Measurements from ENCODE around the gene TPI1. TPM values are rescaled to one million over a fixed set of nuclear protein-coding genes. Genes with fewer than 3 reads are reported as not detected.

Gene TPI1
- total RNA-seq, 1 experiment from 2014 or later = 1,259 TPM

DNA sequence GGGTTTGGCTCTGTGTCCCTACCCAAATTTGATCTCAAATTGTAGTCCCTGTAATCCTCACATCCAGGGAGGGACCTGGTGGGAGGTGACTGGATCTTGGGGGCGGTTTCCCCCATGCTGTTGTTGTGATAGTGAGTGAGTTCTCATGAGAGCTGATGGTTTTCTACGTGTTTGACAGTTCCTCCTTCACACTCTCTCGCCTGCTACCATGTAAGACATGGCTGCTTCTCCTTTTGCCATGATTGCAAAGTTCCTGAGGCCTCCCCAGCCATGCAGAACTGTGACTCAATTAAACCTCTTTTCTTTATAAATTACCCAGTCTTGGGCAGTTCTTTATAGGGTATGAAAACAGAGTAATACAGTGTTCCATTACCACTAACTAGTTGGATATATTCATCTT is 27.0 kb downstream of the TPI1 start:
- TF ChIP-seq, protein P1, sequence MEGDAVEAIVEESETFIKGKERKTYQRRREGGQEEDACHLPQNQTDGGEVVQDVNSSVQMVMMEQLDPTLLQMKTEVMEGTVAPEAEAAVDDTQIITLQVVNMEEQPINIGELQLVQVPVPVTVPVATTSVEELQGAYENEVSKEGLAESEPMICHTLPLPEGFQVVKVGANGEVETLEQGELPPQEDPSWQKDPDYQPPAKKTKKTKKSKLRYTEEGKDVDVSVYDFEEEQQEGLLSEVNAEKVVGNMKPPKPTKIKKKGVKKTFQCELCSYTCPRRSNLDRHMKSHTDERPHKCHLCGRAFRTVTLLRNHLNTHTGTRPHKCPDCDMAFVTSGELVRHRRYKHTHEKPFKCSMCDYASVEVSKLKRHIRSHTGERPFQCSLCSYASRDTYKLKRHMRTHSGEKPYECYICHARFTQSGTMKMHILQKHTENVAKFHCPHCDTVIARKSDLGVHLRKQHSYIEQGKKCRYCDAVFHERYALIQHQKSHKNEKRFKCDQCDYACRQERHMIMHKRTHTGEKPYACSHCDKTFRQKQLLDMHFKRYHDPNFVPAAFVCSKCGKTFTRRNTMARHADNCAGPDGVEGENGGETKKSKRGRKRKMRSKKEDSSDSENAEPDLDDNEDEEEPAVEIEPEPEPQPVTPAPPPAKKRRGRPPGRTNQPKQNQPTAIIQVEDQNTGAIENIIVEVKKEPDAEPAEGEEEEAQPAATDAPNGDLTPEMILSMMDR (conservative IDR thresholded peaks at IDR 0.05; ENCODE audit: low read depth, low read length) = no peak
- no peak for TF ChIP-seq EZH2 (IDR thresholded peaks at IDR 0.05; ENCODE audit: low read length, unreplicated experiment)
- DNase-seq (no peak), ATAC-seq (no peak)
- Histone ChIP-seq H2AFZ (ENCODE audit: low read length) (no peak overlapping the region), H3K79me2 (ENCODE audit: low read length) (no peaks in the 10 kb centered on the region), H3K9me3 (ENCODE audit: low read length) (no peaks in the 10 kb centered on the region), H4K20me1 (ENCODE audit: low read length) (no peaks in the 10 kb centered on the region), H3K36me3 (ENCODE audit: low read depth, low read length) (no peaks in the 10 kb centered on the region), H3K9me2 (replicated peaks; ENCODE audit: low read length) (no peaks in the 10 kb centered on the region), H3F3A (ENCODE audit: low read length, unreplicated experiment) (no peaks in the 10 kb centered on the region), H3K4me3 (ENCODE audit: low read length) (no peak overlapping the region), H3K4me1 (ENCODE audit: insufficient read depth, low read length) (peaks cover 11% of the 10 kb centered on the region), H3K4me2 (ENCODE audit: low read length) (no peak overlapping the region), H3K27me3 (ENCODE audit: low read length) (no peaks in the 10 kb centered on the region), H3K9ac (ENCODE audit: low read length) (no peak overlapping the region), H3K27ac (ENCODE audit: low read length) (no peak overlapping the region)
- ChIA-PET POLR2A (ENCODE audit: unreplicated experiment) (no interaction called here), CTCF (no interaction called here)
- no TSS peak for BruUV-seq (replicated peaks)
- intact Hi-C loops (cut with micrococcal nuclease) = no loop called here

DNA sequence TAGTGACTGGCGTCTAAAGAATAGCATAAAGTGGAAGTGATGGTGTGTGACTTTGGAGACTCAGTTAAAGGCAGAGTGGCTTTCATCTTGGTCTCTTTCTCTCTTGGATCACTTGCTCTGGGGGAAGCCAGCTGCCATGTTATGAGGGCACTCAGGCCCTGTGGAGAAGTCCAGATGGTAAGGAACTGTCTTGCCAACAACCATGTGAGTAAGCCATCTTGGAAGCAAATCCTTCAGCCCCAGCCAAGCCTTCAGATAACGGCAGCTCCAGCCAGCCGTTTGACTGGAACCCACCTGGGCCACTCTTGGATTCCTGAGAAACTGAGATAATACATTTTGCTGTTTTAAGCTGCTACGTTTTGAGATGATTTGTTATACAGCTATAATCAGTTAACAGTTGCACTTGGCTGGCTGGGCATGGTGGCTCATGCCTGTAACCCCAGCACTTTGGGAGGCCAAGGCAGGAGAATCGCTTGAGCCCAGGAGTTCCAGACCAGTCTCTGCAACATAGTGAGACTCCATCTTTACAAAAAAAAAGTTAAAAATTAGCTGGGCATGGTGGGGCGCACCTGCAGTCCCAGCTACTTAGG is 29.6 kb downstream of the TPI1 start:
- ChIA-PET CTCF (no interaction called here), POLR2A (ENCODE audit: unreplicated experiment) (no interaction called here)
- H3K4me1 ChIP-seq (ENCODE audit: insufficient read depth, low read length) = no peaks in the 10 kb centered on the region
- H4K20me1 ChIP-seq (ENCODE audit: low read length) = no peaks in the 10 kb centered on the region
- no peak overlapping the region for H3K4me3 ChIP-seq (ENCODE audit: low read length)
- no peak for ATAC-seq
- H2AFZ ChIP-seq (ENCODE audit: low read length) = no peak overlapping the region
- no peak for TF ChIP-seq EZH2 (IDR thresholded peaks at IDR 0.05; ENCODE audit: low read length, unreplicated experiment)
- TF ChIP-seq EZH2phosphoT487 (IDR thresholded peaks at IDR 0.05; ENCODE audit: borderline replicate concordance, low read length) = no peak
- TF ChIP-seq, protein P1 (conservative IDR thresholded peaks at IDR 0.05; ENCODE audit: low read depth, low read length) = no peak
- H3F3A ChIP-seq (ENCODE audit: low read length, unreplicated experiment) = no peaks in the 10 kb centered on the region
- no peak overlapping the region for H3K9ac ChIP-seq (ENCODE audit: low read length)
- H3K9me2 ChIP-seq (replicated peaks; ENCODE audit: low read length) = no peaks in the 10 kb centered on the region
- BruUV-seq (replicated peaks) = no TSS peak
- H3K27me3 ChIP-seq (ENCODE audit: low read length) = no peaks in the 10 kb centered on the region
- intact Hi-C loops (cut with micrococcal nuclease) = no loop called here
- no peak overlapping the region for H3K27ac ChIP-seq (ENCODE audit: low read length)
- no peak for DNase-seq
- H3K9me3 ChIP-seq (ENCODE audit: low read length) = no peaks in the 10 kb centered on the region
- no peak overlapping the region for H3K4me2 ChIP-seq (ENCODE audit: low read length)
- no peaks in the 10 kb centered on the region for H3K36me3 ChIP-seq (ENCODE audit: low read depth, low read length)
- no peaks in the 10 kb centered on the region for H3K79me2 ChIP-seq (ENCODE audit: low read length)

DNA sequence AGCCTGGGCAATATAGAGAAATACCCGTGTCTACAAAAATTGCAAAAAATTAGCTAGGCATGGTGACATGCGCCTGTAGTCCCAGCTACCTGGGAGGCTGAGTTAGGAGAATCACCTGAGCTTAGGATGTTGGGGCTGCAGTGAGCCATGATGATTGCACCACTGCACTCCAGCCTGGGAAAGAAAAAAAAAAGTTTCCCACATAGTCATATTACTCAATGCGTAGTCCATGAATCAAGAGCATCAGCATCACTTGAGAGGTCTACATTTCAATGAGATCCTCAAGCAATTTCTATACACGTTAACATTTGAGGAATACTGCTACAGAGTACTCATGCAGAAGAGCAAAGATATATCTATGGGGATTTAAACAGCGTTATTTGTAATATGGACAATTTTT is 32.1 kb downstream of the TPI1 start:
- no peaks in the 10 kb centered on the region for H3K79me2 ChIP-seq (ENCODE audit: low read length)
- H3K27me3 ChIP-seq (ENCODE audit: low read length) = no peaks in the 10 kb centered on the region
- intact Hi-C loops (cut with micrococcal nuclease) = no loop called here
- H4K20me1 ChIP-seq (ENCODE audit: low read length) = no peaks in the 10 kb centered on the region
- ChIA-PET POLR2A (ENCODE audit: unreplicated experiment) (no interaction called here), CTCF (no interaction called here)
- no peak overlapping the region for H3K9ac ChIP-seq (ENCODE audit: low read length)
- TF ChIP-seq EZH2 (IDR thresholded peaks at IDR 0.05; ENCODE audit: low read length, unreplicated experiment) = no peak
- TF ChIP-seq, protein P1 (conservative IDR thresholded peaks at IDR 0.05; ENCODE audit: low read depth, low read length) = no peak
- no peak for TF ChIP-seq EZH2phosphoT487 (IDR thresholded peaks at IDR 0.05; ENCODE audit: borderline replicate concordance, low read length)
- no peak overlapping the region for H3K4me3 ChIP-seq (ENCODE audit: low read length)
- BruUV-seq (replicated peaks) = no TSS peak
- no peak overlapping the region for H3K27ac ChIP-seq (ENCODE audit: low read length)
- H3K4me2 ChIP-seq (ENCODE audit: low read length) = no peak overlapping the region
- DNase-seq (no peak), ATAC-seq (no peak)
- no peaks in the 10 kb centered on the region for H3K9me2 ChIP-seq (replicated peaks; ENCODE audit: low read length)
- H2AFZ ChIP-seq (ENCODE audit: low read length) = no peak overlapping the region
- no peaks in the 10 kb centered on the region for H3F3A ChIP-seq (ENCODE audit: low read length, unreplicated experiment)
- H3K36me3 ChIP-seq (ENCODE audit: low read depth, low read length) = no peaks in the 10 kb centered on the region
- H3K4me1 ChIP-seq (ENCODE audit: insufficient read depth, low read length) = peaks cover 15% of the 10 kb centered on the region
- H3K9me3 ChIP-seq (ENCODE audit: low read length) = no peaks in the 10 kb centered on the region
